ENCODE measurements around the gene PGA5. TPM values are rescaled to one million over a fixed set of nuclear protein-coding genes. Genes with fewer than 3 reads are reported as not detected.

Gene PGA5
- total and polyA plus RNA-seq, 10 of the 15 experiments (the other 5 are each of a cell fraction or from before 2014, with no cell fraction given): not detected

DNA sequence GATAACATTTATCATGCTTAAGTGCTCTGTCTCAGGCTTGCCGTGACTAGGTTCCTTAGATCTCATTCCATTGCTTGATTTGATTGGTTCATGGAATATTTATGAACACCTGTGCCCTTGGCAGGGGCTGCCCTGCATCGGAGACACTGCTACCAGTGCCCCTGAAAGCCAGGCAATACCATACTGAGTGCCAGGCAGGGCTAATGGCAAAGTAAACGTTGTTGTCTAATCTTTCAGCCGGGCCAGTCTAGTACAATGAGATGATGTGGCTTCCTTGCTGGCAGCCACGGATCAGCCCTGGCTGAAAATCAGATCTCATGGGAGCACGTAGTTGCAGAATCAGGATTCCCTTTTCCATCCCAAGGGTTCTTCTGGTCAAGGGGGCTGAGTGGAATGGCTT is 42.6 kb upstream of the PGA5 start:
- in situ Hi-C loops (cut with MboI): no loop called here
- no peak for ATAC-seq
- 31% methylated on average over 6 of the region's 6 CpGs for WGBS (ENCODE audit: insufficient coverage, insufficient replicate concordance, low lambda C conversion rate, missing lambda C conversion rate)
- RAD21 ChIA-PET (ENCODE audit: unreplicated experiment): no interaction called here
- SMC1A ChIA-PET (ENCODE audit: uncharacterized antibody, unreplicated experiment): no interaction called here
- Histone ChIP-seq H3K4me2 (ENCODE audit: control insufficient read depth, insufficient read depth) (no peak overlapping the region), H3K9ac (ENCODE audit: control insufficient read depth, insufficient read depth, low read length) (no peak overlapping the region), H3K4me1 (ENCODE audit: control insufficient read depth, insufficient read depth, low read length) (no peaks in the 10 kb centered on the region), H3K27ac (ENCODE audit: control insufficient read depth, insufficient read depth) (no peak overlapping the region), H3K4me3 (no peak overlapping the region), H4K20me1 (ENCODE audit: control insufficient read depth, insufficient read depth) (no peaks in the 10 kb centered on the region), H3K9me3 (replicated peaks; ENCODE audit: control insufficient read depth, insufficient read depth, low read length) (peaks cover 3% of the 10 kb centered on the region; the same call in 2 of the 3 replicates), H3K79me2 (ENCODE audit: control insufficient read depth, insufficient read depth, low read length) (no peaks in the 10 kb centered on the region), H3K27me3 (replicated peaks in 1 of 2; ENCODE audit: control insufficient read depth in 2 of 2, insufficient read depth in 2 of 2, low read length in 1 of 2) (no peaks in the 10 kb centered on the region), H3K36me3 (ENCODE audit: control insufficient read depth in 2 of 2, insufficient read depth in 2 of 2, low read length in 1 of 2) (no peaks in the 10 kb centered on the region), H2AFZ (ENCODE audit: control insufficient read depth, low read depth, low read length) (no peak overlapping the region)
- CTCF ChIA-PET: no interaction called here
- POLR2A ChIA-PET: no interaction called here
- no peak for DNase-seq (ENCODE audit: low read depth, low spot score)
- intact Hi-C loops (cut with micrococcal nuclease; ENCODE audit: unreplicated experiment): no loop called here
- FAIRE-seq: no peak
- BruUV-seq (replicated peaks): no TSS peak
- no peak for TF ChIP-seq BCL3 (IDR thresholded peaks at IDR 0.05; ENCODE audit: borderline replicate concordance, insufficient read depth, low read depth, low read length, poor library complexity, severe bottlenecking)
- no peak for TF ChIP-seq MTA2 (IDR thresholded peaks at IDR 0.05; ENCODE audit: low read depth)
- TF ChIP-seq E4F1 (IDR thresholded peaks at IDR 0.05; ENCODE audit: borderline replicate concordance, partially characterized antibody): no peak
- TF ChIP-seq ZBTB33 (IDR thresholded peaks at IDR 0.05): no peak
- TF ChIP-seq TCF3 (IDR thresholded peaks at IDR 0.05; ENCODE audit: borderline replicate concordance, insufficient read depth, low read depth, low read length): no peak
- TF ChIP-seq CEBPB (IDR thresholded peaks at IDR 0.05; ENCODE audit: borderline replicate concordance in 1 of 2, low read depth in 2 of 2, low read length in 2 of 2): no peak
- TF ChIP-seq CREM (IDR thresholded peaks at IDR 0.05; ENCODE audit: low read depth): no peak
- TF ChIP-seq RAD21 (IDR thresholded peaks at IDR 0.05; ENCODE audit: insufficient read depth, low read depth, low read length): no peak
- no peak for TF ChIP-seq SIX5 (IDR thresholded peaks at IDR 0.05; ENCODE audit: low read depth, low read length, severe bottlenecking)
- TF ChIP-seq ZNF274 (IDR thresholded peaks at IDR 0.05; ENCODE audit: insufficient read depth, insufficient read length): no peak
- TF ChIP-seq SMC3 (IDR thresholded peaks at IDR 0.05; ENCODE audit: borderline replicate concordance, low read length): no peak
- no peak for TF ChIP-seq REST (IDR thresholded peaks at IDR 0.05; ENCODE audit: low read depth, low read length)
- no peak for TF ChIP-seq TCF12 (IDR thresholded peaks at IDR 0.05; ENCODE audit: low read depth, low read length)
- TF ChIP-seq ESRRA (IDR thresholded peaks at IDR 0.05; ENCODE audit: low read length): no peak
- no peak for TF ChIP-seq JUND (IDR thresholded peaks at IDR 0.05; ENCODE audit: low read depth, low read length)
- no peak for TF ChIP-seq HCFC1 (IDR thresholded peaks at IDR 0.05; ENCODE audit: low read length)
- TF ChIP-seq ZNF217 (IDR thresholded peaks at IDR 0.05): no peak
